Activated CD8-positive, alpha-beta T cell treated with anti-CD3 and anti-CD28 coated beads, Interleukin-2, amount 10 ng/mL, durations not matched to agents 7 days and 5 days (primary cell): ENCODE data around the gene DHX35. TPM values are rescaled to one million over a fixed set of nuclear protein-coding genes. Genes with fewer than 3 reads are reported as not detected.

Experiments
- ATAC-seq: fragments of 150-1000 bp; cut with Tn5 transposase; one replicate; pipeline ENCODE4 v1.10.0; 2021; ENCODE audit warnings: moderate library complexity
- CTCF ChIA-PET: fragments of 350-600 bp; sonication (Branson Sonifier 250); formaldehyde crosslinking; loops from one replicate; lab custom pipeline; 2021; ENCODE audit warnings: antibody characterized with exemption; lab: Charles Lee
- POLR2A ChIA-PET: fragments of 350-600 bp; sonication (Branson Sonifier 250); formaldehyde crosslinking; loops from one replicate; lab custom pipeline; 2021; ENCODE audit warnings: antibody characterized with exemption; lab: Charles Lee
- DNase-seq: peaks from one replicate; pipeline ENCODE4 v3.0.0-alpha.2; 2020
- H3K27ac Mint-ChIP-seq: one replicate; pipeline ENCODE4 v1.8.0; 2021; ENCODE audit warnings: mild to moderate bottlenecking, mixed read lengths
- H3K27me3 Mint-ChIP-seq: one replicate; pipeline ENCODE4 v1.8.0; 2021; ENCODE audit warnings: low read depth, mixed read lengths
- H3K36me3 Mint-ChIP-seq: one replicate; pipeline ENCODE4 v1.8.0; 2021; ENCODE audit warnings: low read depth, mixed read lengths
- H3K4me1 Mint-ChIP-seq: one replicate; pipeline ENCODE4 v1.8.0; 2021; ENCODE audit warnings: low read depth, mixed read lengths
- H3K4me3 Mint-ChIP-seq: one replicate; pipeline ENCODE4 v1.8.0; 2021; ENCODE audit warnings: mild to moderate bottlenecking, mixed read lengths
- H3K9me3 Mint-ChIP-seq: one replicate; pipeline ENCODE4 v1.8.0; 2022; ENCODE audit warnings: mixed read lengths; ENCODE audit not compliant: insufficient read depth
- total RNA-seq, 2 experiments: library from RNA; stranded (reverse); gene quantifications; one replicate each; pipeline ENCODE4 v1.2.3, GENCODE V29; 2021

Gene DHX35
- total RNA-seq, 2 experiments from 2014 or later, result 10.8 to 11.1 TPM

GRCh38 chr20:39019027-39019426 lies 56.9 kb downstream of the DHX35 start:
- DNase-seq (no peak), ATAC-seq (no peak)
- no peak overlapping the region for H3K4me3 Mint-ChIP-seq
- ChIA-PET POLR2A (no interaction called here), CTCF (no interaction called here)
- no peaks in the 10 kb centered on the region for H3K9me3 Mint-ChIP-seq
- no peak overlapping the region for H3K27ac Mint-ChIP-seq
- peaks cover 78% of the 10 kb centered on the region for H3K36me3 Mint-ChIP-seq
- no peaks in the 10 kb centered on the region for H3K27me3 Mint-ChIP-seq
- peaks cover 19% of the 10 kb centered on the region for H3K4me1 Mint-ChIP-seq

- ChIA-PET CTCF (no interaction called here), POLR2A (no interaction called here)
- DNase-seq (no peak), ATAC-seq (no peak)
- no peaks in the 10 kb centered on the region for H3K9me3 Mint-ChIP-seq
- H3K27ac Mint-ChIP-seq, result no peak overlapping the region
- peaks cover 73% of the 10 kb centered on the region for H3K36me3 Mint-ChIP-seq
- H3K4me3 Mint-ChIP-seq, result no peak overlapping the region
- peaks cover 22% of the 10 kb centered on the region for H3K4me1 Mint-ChIP-seq
- H3K27me3 Mint-ChIP-seq, result no peaks in the 10 kb centered on the region
Measured at GRCh38 chr20:39019805-39020325, 57.7 kb downstream of the DHX35 start.

GRCh38 chr20:39021748-39022147 lies 59.6 kb downstream of the DHX35 start:
- Mint-ChIP-seq H3K9me3 (no peaks in the 10 kb centered on the region), H3K27me3 (no peaks in the 10 kb centered on the region), H3K27ac (no peak overlapping the region), H3K4me3 (no peak overlapping the region), H3K4me1 (peaks cover 33% of the 10 kb centered on the region), H3K36me3 (peaks cover 69% of the 10 kb centered on the region)
- POLR2A ChIA-PET, result interaction anchor here (0.7 to 1.3 kb wide), 3 partner anchors 25 to 96 kb away, joined by 3 to 5 read pairs (median 3); no protein-coding TSS in a partner anchor
- ATAC-seq (peak; percentile 32), DNase-seq (no peak)
- CTCF ChIA-PET, result interaction anchor here (1.0 to 2.1 kb wide), 3 partner anchors 27 to 270 kb away, joined by 3 to 6 read pairs (median 3); partner anchors contain the start of gene DHX35

- CTCF ChIA-PET, result no interaction called here
- ATAC-seq, result peak; percentile 89
- Mint-ChIP-seq H3K27me3 (no peaks in the 10 kb centered on the region), H3K27ac (peak overlapping the region; percentile 69), H3K9me3 (no peaks in the 10 kb centered on the region), H3K4me1 (peaks cover 26% of the 10 kb centered on the region), H3K36me3 (peaks cover 48% of the 10 kb centered on the region), H3K4me3 (no peak overlapping the region)
- POLR2A ChIA-PET, result interaction anchor here (2.4 kb wide), 1 partner anchor 63 kb away, joined by 7 read pairs; the partner anchor contains the start of gene DHX35
- peak; percentile 53 for DNase-seq
Measured at GRCh38 chr20:39025883-39026282, 63.7 kb downstream of the DHX35 start.

GRCh38 chr20:39029364-39029763 lies 67.2 kb downstream of the DHX35 start:
- Mint-ChIP-seq H3K4me3 (no peak overlapping the region), H3K9me3 (no peaks in the 10 kb centered on the region)
- POLR2A ChIA-PET, result no interaction called here

GRCh38 chr20:39032997-39033396 lies 70.9 kb downstream of the DHX35 start:
- ChIA-PET POLR2A (no interaction called here), CTCF (interaction anchor here (1.3 to 1.4 kb wide), 2 partner anchors 16 to 17 kb away, joined by 5 read pairs; no protein-coding TSS in a partner anchor)
- ATAC-seq (no peak), DNase-seq (no peak)
- Mint-ChIP-seq H3K27ac (no peak overlapping the region), H3K4me3 (no peak overlapping the region), H3K36me3 (peaks cover 13% of the 10 kb centered on the region), H3K4me1 (peaks cover 4% of the 10 kb centered on the region), H3K9me3 (no peaks in the 10 kb centered on the region), H3K27me3 (no peaks in the 10 kb centered on the region)

More at GRCh38 chr20:39029364-39029763, 67.2 kb downstream of the DHX35 start:
- DNase-seq, result no peak
- Mint-ChIP-seq H3K27me3 (no peaks in the 10 kb centered on the region), H3K27ac (no peak overlapping the region), H3K4me1 (peaks cover 23% of the 10 kb centered on the region), H3K36me3 (peaks cover 27% of the 10 kb centered on the region)
- CTCF ChIA-PET, result interaction anchor here (1.5 to 1.7 kb wide), 2 partner anchors 20 to 66 kb away, joined by 4 to 11 read pairs; no protein-coding TSS in a partner anchor
- ATAC-seq, result no peak

- Mint-ChIP-seq H3K27me3 (no peaks in the 10 kb centered on the region), H3K9me3 (no peaks in the 10 kb centered on the region), H3K4me1 (peaks cover 4% of the 10 kb centered on the region), H3K27ac (no peak overlapping the region), H3K36me3 (peaks cover 9% of the 10 kb centered on the region), H3K4me3 (no peak overlapping the region)
- POLR2A ChIA-PET, result no interaction called here
- DNase-seq (no peak), ATAC-seq (no peak)
- CTCF ChIA-PET, result interaction anchor here (4.3 to 6.6 kb wide), 2 partner anchors 11 to 14 kb away, joined by 13 to 48 read pairs; no protein-coding TSS in a partner anchor
Measured at GRCh38 chr20:39036011-39036410, 73.9 kb downstream of the DHX35 start.

- Mint-ChIP-seq H3K27me3 (no peaks in the 10 kb centered on the region), H3K27ac (no peak overlapping the region), H3K4me3 (no peak overlapping the region), H3K36me3 (peaks cover 11% of the 10 kb centered on the region), H3K9me3 (no peaks in the 10 kb centered on the region), H3K4me1 (peaks cover 4% of the 10 kb centered on the region)
- ChIA-PET CTCF (interaction anchor here (4.3 to 6.6 kb wide), 2 partner anchors 11 to 13 kb away, joined by 13 to 48 read pairs; no protein-coding TSS in a partner anchor), POLR2A (no interaction called here)
- no peak for ATAC-seq
- DNase-seq, result no peak
Measured at GRCh38 chr20:39036851-39037250, 74.7 kb downstream of the DHX35 start.

GRCh38 chr20:39038047-39038446 lies 75.9 kb downstream of the DHX35 start:
- no peak overlapping the region for H3K4me3 Mint-ChIP-seq
- DNase-seq, result no peak
- ATAC-seq, result no peak
- H3K9me3 Mint-ChIP-seq, result no peaks in the 10 kb centered on the region
- no peak overlapping the region for H3K27ac Mint-ChIP-seq
- H3K4me1 Mint-ChIP-seq, result peaks cover 2% of the 10 kb centered on the region
- H3K36me3 Mint-ChIP-seq, result peaks cover 14% of the 10 kb centered on the region
- CTCF ChIA-PET, result interaction anchor here (4.3 to 6.6 kb wide), 2 partner anchors 9 to 12 kb away, joined by 13 to 48 read pairs; no protein-coding TSS in a partner anchor
- POLR2A ChIA-PET, result no interaction called here
- H3K27me3 Mint-ChIP-seq, result no peaks in the 10 kb centered on the region

GRCh38 chr20:39038495-39038894 lies 76.4 kb downstream of the DHX35 start:
- Mint-ChIP-seq H3K27ac (no peak overlapping the region), H3K27me3 (no peaks in the 10 kb centered on the region), H3K4me3 (no peak overlapping the region), H3K9me3 (no peaks in the 10 kb centered on the region), H3K36me3 (peaks cover 14% of the 10 kb centered on the region), H3K4me1 (no peaks in the 10 kb centered on the region)
- ATAC-seq (no peak), DNase-seq (no peak)
- POLR2A ChIA-PET, result no interaction called here
- CTCF ChIA-PET, result interaction anchor here (4.3 to 6.6 kb wide), 2 partner anchors 9 to 11 kb away, joined by 13 to 48 read pairs; no protein-coding TSS in a partner anchor

GRCh38 chr20:39039261-39039660 lies 77.1 kb downstream of the DHX35 start:
- ChIA-PET POLR2A (no interaction called here), CTCF (interaction anchor here (0.8 to 6.6 kb wide), 3 partner anchors 11 to 113 kb away, joined by 3 to 48 read pairs (median 5); partner anchors contain the start of genes DHX35 and FAM83D)
- no peaks in the 10 kb centered on the region for H3K4me1 Mint-ChIP-seq
- H3K36me3 Mint-ChIP-seq, result peaks cover 14% of the 10 kb centered on the region
- no peak for DNase-seq
- peak overlapping the region; percentile 39 for H3K27ac Mint-ChIP-seq
- no peaks in the 10 kb centered on the region for H3K27me3 Mint-ChIP-seq
- H3K4me3 Mint-ChIP-seq, result no peak overlapping the region
- H3K9me3 Mint-ChIP-seq, result no peaks in the 10 kb centered on the region
- no peak for ATAC-seq

- Mint-ChIP-seq H3K27me3 (no peaks in the 10 kb centered on the region), H3K4me1 (no peaks in the 10 kb centered on the region), H3K4me3 (no peak overlapping the region), H3K36me3 (peaks cover 14% of the 10 kb centered on the region), H3K27ac (no peak overlapping the region), H3K9me3 (no peaks in the 10 kb centered on the region)
- ChIA-PET CTCF (interaction anchor here (1.2 to 6.6 kb wide), 2 partner anchors 10 to 114 kb away, joined by 5 to 48 read pairs; partner anchors contain the start of gene FAM83D), POLR2A (interaction anchor here (2.1 kb wide), 1 partner anchor 78 kb away, joined by 6 read pairs; the partner anchor contains the start of gene DHX35)
- no peak for DNase-seq
- no peak for ATAC-seq
Measured at GRCh38 chr20:39040116-39040515, 78.0 kb downstream of the DHX35 start.
